ENCODE measurements around the gene GABPB2.

Gene GABPB2

DNA sequence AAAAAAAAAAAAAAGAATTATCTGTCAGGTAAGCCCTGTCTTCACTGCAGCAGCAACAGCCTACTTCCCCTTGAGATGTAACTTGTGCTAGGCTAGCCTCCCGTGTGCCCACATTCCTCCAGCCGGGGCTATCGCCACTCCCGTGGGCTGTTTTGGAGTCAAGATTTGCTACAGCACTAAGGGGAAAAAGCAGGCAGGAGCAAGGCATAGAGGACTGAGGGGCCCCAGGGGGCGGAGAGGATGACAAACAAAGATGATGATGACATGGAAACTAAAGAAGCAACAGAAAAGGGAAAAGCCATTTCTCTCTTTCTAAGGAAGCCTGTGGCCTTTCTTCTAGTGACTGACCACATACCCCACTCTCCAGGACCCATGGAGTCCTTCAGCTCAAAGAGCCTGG lies 87.8 kb downstream of the GABPB2 start:
- in situ Hi-C loops (cut with HindIII; ENCODE audit: low sequenced_read_pairs), result loop anchor here (5.0 to 10.0 kb wide), 4 partner anchors 36 to 134 kb away; no protein-coding TSS in a partner anchor

DNA sequence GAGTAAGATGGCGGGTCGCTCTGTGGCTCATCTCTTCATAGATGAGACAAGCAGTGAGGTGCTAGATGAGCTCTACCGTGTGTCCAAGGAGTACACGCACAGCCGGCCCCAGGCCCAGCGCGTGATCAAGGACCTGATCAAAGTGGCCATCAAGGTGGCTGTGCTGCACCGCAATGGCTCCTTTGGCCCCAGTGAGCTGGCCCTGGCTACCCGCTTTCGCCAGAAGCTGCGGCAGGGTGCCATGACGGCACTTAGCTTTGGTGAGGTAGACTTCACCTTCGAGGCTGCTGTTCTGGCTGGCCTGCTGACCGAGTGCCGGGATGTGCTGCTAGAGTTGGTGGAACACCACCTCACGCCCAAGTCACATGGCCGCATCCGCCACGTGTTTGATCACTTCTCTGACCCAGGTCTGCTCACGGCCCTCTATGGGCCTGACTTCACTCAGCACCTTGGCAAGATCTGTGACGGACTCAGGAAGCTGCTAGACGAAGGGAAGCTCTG lies 88.2 kb downstream of the GABPB2 start:
- in situ Hi-C loops (cut with HindIII; ENCODE audit: low sequenced_read_pairs), result loop anchor here (5.0 to 10.0 kb wide), 4 partner anchors 36 to 134 kb away; no protein-coding TSS in a partner anchor

DNA sequence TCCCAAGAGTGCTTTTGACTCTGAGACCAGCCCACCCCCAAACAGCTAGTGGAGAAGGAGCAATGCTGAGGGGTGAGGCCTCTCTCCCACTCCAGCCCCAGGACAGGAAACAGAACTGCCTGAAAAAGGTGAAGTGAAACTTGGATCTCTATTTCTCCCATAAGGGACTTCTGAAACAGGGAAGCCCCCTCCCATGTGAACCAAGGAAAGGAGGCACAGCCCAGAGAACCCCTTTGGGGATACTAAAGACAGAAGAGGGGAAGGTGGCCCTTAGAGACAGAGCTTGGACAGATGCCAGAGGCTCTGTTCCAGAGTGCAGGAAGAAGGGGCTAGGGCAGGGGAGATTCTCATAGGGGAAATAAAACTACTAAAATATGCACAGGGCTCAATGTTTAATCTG lies 88.8 kb downstream of the GABPB2 start:
- in situ Hi-C loops (cut with HindIII; ENCODE audit: low sequenced_read_pairs), result loop anchor here (5.0 to 10.0 kb wide), 4 partner anchors 37 to 135 kb away; no protein-coding TSS in a partner anchor

DNA sequence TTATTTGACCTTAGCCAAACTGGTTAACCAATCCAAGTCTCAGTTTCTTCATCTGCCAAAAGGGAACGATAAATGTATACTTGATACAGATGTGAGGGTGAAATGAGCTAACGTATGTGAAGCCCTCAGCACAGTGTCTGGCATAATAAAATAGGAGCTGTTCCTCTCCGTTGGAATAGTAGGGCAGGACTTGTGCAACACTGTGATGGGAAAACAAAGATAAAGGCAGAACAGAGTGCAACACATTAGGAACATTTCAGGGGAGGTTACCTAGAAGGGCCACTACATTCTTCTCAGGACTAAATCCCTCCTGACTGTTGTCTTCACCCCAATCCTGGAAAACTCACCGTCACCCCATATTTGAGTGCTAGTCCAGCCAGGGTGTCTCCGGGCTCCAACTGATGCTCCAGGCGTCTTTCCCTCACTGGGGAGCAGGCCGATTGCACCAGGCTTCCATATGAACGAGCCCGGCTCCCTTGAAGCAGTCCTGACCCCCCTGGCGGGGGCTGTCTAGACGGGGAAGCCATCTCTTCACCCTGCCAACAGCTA lies 94.2 kb downstream of the GABPB2 start:
- in situ Hi-C loops (cut with HindIII; ENCODE audit: low sequenced_read_pairs), result no loop called here

DNA sequence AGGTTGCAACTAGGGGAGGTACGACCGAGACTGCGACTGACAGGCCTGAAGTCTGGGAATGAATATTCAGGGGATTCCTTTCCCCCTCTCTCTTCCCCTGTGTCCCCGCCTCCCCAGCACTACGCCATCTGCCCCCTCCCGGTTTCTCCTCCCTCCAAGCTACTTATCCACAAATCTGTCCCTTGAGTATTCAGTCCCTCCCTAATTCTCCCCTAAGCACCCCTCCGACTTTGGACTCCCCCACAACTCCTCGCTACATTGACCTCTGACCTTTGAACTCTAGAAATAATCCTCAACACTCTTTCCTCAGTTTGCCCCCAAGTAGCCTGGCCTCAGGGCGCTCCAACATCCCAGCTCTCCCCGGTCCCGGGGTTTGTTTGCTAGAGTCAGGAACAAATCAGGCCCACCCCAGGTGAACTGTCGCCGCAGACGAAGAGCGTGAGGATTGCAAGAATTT lies 94.7 kb downstream of the GABPB2 start:
- in situ Hi-C loops (cut with HindIII; ENCODE audit: low sequenced_read_pairs), result no loop called here

DNA sequence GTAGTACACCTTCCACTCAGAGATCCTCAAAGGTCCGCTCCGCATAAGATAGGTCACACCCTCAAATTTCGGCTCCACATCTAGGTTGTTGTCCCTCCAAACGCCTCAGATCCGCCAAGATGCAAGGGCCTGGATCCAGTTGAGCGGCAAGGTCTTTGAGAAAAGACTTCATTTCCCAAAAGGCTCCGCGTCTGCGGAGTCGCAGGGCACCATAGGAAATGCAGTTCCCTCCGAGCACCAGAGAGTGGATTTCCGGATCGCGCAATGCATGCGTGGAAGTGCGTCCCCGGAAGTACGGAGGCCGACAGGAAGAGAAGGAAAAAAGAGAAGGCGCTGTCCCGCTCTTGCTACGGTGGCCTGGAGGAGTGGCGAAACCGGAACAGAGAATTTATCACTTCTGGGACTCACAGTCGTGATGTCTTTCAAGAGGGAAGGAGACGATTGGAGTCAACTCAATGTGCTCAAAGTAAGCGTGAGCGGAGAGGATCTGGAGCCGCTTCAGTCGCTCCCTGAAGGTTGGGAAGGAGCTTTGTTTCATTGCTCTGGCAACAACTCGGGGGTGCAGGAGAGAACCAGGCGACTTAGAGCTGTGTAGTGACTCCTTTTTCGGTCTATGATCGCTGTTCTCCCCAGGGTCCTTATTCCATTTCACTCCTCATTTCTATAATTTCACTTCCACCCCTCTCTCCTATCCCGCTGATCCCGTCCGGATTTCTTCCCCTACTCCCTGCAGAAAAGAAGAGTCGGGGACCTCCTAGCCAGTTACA lies 95.4 kb downstream of the GABPB2 start, which contains the start of the genes LYSMD1 and SCNM1:
Gene LYSMD1 (minus strand): TSS at position 165 of the 767 bp plus-strand sequence. CDS start 644 bp downstream, outside the sequence.
Gene SCNM1 (plus strand): TSS at position 407 of the 767 bp plus-strand sequence. CDS start 9 bp downstream, at position 416.
- in situ Hi-C loops (cut with HindIII; ENCODE audit: low sequenced_read_pairs), result no loop called here

DNA sequence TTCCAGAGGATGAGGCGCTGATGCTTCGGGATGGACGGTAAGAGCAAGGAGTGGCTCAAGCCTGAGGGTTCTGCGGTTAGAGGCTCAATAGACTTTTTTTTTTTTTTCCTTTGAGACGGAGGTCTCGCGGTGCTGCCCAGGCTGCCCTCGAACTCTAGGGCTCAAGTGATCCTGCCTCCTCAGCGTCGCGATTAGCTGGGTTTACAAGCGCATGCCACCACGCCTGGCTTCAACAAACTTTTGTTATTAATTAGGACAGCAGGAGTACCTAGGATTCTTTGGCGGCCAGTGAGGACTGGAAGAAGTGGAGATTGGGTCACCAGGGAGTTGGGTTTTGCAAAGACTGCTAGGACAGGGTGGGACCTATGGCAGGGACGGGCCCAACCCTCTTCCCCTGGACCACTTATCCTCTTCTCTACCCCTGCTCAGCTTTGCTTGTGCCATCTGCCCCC lies 96.0 kb downstream of the GABPB2 start:
- in situ Hi-C loops (cut with HindIII; ENCODE audit: low sequenced_read_pairs), result no loop called here

DNA sequence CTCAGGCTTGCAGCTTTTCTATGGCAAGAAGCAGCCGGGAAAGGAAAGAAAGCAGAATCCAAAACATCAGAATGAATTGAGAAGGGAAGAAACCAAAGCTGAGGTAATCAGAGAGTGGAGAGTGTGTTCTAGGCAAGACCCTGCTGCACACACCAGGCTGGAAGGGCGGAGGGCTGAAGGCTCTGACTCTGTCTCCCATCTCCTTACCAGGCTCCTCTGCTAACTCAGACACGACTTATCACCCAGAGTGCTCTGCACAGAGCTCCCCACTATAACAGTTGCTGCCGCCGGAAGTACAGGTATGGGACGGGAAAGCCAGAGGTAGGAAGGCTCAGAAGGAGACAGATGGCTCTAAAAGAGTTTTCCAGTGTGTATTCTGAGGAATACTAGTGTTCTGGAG lies 96.6 kb downstream of the GABPB2 start:
- in situ Hi-C loops (cut with HindIII; ENCODE audit: low sequenced_read_pairs), result no loop called here

DNA sequence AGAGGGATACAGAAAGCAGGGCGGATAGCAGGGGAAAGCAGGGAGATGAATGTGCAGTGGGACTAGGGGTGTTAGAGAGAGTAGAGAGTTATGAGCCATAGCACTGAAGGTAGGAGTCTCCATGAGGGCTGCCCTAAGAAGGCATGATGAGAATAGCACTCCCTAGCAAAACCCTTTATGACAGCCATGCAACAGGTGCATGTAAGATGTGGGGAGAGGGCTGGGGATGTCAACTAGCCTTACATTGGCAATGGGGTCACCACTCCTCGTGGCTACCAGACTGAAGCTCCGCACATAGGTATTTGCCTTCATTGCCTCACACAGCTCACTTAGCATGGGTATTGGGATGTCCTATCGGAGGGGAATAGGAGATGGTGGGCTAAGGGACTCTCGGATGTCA lies 100.6 kb downstream of the GABPB2 start:
- in situ Hi-C loops (cut with HindIII; ENCODE audit: low sequenced_read_pairs), result no loop called here

All from endothelial cell of hepatic sinusoid (primary cell).